GM12874 (cell line): ENCODE measurements around the gene TERT.

ENCODE experiments used
- TF ChIP-seq, protein P1 (sequence below): IDR thresholded peaks from 2 replicates; pipeline ENCODE4 v1.5.1; 2011; ENCODE audit warnings: low read depth, mild to moderate bottlenecking, control low read depth, low read length, moderate library complexity; ENCODE audit not compliant: insufficient read depth

TERT gene

DNA sequence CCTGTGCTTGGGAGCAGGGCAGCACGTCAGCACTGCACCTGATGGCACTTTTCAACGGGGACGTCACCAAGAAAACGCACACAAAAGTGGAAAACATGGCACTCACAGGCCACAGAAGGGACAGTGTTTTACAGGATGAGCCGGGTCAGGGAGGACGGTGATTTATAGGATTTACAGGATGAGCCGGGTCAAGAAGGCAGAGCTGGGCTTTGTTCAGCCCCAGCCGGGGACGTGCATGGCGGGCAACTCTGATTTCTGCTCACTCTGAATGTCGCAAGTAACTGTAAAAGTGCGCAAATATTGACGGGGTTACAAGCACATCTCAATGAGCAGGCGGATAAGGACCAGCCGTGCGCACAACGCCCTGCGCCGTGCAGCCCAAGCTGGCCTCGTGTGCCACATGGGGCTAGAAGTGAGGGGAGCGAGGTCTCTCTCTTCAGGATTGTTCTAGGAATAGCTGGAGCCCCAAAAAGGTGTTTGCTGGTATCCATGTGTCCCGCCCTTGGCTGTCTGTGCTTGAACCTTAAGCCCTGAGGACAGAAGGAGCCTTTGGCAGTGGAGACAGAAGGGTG lies 53.3 kb downstream of the TERT start:
- TF ChIP-seq, protein P1, sequence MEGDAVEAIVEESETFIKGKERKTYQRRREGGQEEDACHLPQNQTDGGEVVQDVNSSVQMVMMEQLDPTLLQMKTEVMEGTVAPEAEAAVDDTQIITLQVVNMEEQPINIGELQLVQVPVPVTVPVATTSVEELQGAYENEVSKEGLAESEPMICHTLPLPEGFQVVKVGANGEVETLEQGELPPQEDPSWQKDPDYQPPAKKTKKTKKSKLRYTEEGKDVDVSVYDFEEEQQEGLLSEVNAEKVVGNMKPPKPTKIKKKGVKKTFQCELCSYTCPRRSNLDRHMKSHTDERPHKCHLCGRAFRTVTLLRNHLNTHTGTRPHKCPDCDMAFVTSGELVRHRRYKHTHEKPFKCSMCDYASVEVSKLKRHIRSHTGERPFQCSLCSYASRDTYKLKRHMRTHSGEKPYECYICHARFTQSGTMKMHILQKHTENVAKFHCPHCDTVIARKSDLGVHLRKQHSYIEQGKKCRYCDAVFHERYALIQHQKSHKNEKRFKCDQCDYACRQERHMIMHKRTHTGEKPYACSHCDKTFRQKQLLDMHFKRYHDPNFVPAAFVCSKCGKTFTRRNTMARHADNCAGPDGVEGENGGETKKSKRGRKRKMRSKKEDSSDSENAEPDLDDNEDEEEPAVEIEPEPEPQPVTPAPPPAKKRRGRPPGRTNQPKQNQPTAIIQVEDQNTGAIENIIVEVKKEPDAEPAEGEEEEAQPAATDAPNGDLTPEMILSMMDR = no peak

DNA sequence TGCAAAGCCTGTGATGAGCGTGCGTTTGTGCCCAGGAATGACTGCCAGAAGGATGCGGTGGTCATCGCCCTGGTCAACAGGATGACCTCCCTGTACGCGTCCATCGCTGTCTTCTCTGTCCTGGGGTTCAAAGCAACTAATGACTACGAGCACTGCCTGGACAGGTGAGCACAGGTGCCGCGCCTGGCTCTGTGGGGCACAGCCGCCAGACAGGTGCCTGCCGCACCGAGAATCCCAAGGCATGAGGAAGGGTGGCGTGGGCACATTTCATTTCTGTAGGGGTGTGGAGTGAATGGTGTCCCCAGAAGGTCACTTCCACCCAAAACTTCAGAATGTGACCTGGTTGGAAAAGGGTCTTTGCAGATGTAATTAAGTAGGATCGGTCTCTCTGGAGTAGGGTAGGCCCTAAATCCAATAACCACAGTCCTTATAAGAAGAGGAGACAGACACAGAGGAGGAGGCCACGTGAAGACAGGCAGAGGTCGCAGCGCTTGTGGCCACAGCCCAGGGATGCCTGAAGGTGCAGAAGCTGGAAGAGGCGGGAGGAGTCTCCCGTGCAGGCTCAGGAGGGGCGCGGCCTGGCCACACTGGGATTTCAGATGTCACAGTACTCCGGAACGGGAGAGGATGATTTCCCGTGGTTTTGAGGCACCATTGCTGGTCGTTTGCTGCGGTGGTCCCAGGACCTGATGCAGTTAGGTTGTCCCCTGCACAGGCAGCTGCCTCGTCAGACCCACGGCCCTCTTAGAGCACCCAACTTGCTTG lies 54.2 kb downstream of the TERT start:
- TF ChIP-seq, protein P1 = no peak

DNA sequence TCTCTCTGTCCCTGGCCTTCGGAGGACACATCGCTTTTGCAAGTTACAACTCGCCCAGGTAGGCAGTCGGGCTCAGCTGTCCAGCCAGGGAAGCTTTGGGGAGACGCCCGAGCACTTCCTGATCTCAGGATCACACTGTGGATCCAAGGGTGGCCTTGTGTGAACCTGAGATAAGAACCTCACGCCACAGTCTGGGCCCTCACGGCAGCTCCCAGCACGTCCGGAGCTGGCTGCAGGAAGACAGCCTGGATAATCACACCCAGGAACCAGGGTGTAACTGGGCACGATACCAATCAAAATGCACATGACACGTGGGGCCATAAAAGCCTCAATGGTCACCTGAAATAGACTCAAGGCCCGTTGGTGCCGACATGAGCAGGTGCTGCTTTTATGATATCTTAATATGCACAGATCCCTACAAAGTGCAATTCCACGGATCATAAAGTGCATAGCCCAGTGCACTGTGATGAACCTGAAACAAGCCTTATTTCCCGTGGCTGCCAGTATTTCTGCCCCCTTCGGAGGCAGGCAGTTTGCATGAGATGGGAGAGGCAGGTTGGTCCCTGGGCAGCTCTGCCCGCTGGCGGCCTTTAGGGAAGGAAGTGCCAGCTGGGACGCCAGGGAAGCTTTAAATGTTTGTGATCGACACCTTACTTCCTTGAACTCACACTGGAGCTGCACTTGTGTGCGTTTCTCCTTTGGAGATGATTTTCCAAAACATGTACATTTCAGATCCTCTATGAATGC lies 55.2 kb downstream of the TERT start:
- TF ChIP-seq, protein P1 = no peak

DNA sequence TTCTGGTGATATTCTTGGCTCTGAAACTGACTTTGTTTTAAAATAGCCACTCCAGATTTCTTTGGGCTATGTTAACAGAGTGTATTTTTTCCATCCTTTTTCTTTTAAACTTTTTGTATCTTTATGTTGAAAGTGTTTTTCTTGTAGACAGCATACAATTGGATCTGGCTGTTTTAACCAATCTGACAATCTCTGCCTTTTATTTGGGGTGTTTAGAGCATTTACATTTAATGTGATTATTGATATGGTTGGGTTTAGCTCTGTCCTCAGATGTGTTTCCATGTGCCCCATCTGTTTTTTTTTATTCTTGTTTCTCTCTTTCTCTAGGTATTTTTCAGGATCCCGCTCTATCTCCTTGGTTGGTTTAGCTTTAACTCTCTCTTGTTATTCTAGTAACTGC lies 59.0 kb downstream of the TERT start:
- TF ChIP-seq, protein P1 = no peak

DNA sequence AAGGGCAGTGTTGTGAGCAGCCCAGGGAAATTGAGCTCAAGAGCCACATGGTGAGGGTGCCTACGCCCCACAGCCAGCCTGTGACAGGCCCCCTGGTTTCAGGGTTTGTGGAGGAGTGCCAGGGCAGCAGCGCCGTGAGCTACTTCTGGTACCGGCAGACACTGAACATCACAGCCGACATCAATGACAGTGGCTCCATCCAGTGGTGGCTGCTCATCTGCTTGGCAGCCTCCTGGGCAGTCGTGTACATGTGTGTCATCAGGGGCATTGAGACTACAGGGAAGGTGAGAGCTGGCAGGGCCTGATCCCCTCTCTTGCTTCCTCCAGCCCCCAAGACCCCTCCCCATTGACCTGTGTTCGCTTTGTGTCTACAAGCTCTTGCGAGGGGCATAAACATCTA lies 59.5 kb downstream of the TERT start:
- TF ChIP-seq, protein P1 = no peak

DNA sequence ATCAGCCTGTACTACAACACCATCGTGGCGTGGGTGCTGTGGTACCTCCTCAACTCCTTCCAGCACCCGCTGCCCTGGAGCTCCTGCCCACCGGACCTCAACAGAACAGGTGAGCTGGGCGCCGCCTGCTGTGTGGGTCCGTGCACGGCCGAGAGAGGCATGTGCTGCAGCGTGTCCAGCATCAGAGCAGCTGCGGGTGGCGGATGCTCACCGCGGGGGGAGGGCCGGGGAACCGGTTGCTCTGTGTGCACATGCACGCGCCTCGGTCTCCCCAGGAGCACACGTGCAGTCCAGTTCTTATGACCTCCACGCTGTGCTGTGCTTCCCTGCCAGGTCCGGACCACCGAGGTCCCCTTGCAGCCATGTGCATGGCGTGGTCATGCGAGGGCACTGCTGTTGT lies 62.1 kb downstream of the TERT start:
- TF ChIP-seq, protein P1 = no peak

DNA sequence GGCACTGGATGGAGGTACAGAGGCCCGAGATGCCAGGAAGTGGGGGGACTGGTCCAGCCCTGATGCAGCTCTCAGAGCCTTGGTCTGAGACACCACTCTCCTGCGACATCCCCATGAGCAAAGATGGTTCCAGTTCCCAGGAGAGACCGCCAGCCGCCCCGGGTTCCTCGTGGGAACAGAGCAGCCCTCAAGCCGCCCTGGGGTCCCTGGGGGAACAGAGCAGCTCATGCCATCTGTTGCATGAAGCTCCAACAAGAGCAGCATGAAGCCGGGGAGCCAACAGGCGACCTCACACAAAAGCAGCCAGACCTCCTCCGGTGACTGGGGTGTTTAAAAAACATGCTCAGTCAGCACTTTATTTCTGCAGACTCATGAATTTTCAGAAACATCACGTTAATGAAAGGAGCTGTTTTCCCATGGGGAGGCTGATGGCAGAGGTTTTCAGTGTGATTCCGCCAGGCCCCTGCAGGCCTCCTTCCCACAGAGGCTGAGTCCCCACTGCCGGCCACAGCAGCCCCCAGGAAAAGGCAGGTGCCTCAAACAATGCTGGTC lies 63.4 kb downstream of the TERT start:
- TF ChIP-seq, protein P1 = no peak
